Sigmoid colon (tissue), 4 donors: Measurements from ENCODE around the gene NXPH3.

Experiments used
- CTCF ChIP-seq, 4 experiments: fragments of 450-650 bp in 3 of 4; fragments of 200-600 bp in 1 of 4; IDR thresholded peaks; one replicate each; pipeline ENCODE4 v1.5.1; 2016 to 2019; ENCODE audit warnings: antibody characterized with exemption in 4 of 4, mild to moderate bottlenecking in 3 of 4, moderate library complexity in 2 of 4
- EP300 ChIP-seq, 4 donors: sonication (generic); formaldehyde crosslinking; IDR thresholded peaks; one replicate each; pipeline ENCODE4 v1.6.1; 2017; ENCODE audit warnings: antibody characterized with exemption in 4 of 4
- POLR2A ChIP-seq, 2 donors: fragments of 450-650 bp; IDR thresholded peaks; one replicate each; pipeline ENCODE4 v1.6.1; 2016; ENCODE audit warnings: antibody characterized with exemption in 2 of 2, mild to moderate bottlenecking in 2 of 2, moderate library complexity in 2 of 2
- POLR2AphosphoS5 ChIP-seq, 4 donors: sonication (generic); formaldehyde crosslinking; IDR thresholded peaks; one replicate each; pipeline ENCODE4 v1.6.1; 2017; ENCODE audit warnings: antibody characterized with exemption in 4 of 4

DNA sequence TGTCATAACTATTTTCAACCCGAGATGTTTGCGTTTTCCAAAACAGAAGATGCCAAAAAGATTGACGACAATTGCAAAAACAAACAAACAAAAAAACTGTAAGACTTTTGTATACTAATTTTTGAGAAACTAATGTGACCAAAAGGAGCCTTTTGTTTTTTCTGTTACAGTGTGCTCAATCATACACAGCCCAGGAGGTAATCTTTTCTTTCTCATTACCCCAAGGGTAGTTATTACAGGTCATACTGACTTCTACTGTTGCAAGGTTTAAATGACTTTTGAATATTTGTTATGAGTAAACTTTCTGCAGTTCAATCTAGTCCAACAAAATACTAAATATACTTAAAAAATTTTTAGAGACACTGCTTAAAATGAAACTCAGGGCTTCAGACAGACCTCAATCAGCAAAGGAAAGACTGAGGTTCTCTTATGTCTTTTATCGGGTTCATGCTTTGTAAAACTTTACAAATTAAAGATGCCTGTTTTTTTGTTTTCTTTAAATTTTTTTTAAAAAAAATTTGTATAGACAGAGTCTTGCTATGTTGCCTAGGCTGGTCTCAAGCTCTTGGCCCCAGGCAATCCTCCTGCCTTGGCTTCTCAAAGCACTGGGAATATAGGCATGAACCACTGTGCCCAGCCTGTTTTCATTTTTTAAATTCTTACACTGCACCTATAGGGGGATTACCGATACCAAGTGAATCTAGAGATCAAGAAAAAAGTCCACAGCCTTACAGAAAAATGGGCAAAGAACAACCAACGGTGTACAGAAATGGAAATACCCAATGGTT is 54.6 kb downstream of the NXPH3 start:
- TF ChIP-seq CTCF (IDR thresholded peaks at IDR 0.05) (no peak), POLR2A (IDR thresholded peaks at IDR 0.05) (no peak), EP300 (IDR thresholded peaks at IDR 0.05) (no peak), POLR2AphosphoS5 (IDR thresholded peaks at IDR 0.05) (no peak)
